Measurements from ENCODE around the gene ZBTB46.
"Not testable (repeated sequence)": the region's sequence is repeated elsewhere in the genome, so short reads cannot be mapped to it uniquely, and the experiment has no call there.

ZBTB46 gene

DNA sequence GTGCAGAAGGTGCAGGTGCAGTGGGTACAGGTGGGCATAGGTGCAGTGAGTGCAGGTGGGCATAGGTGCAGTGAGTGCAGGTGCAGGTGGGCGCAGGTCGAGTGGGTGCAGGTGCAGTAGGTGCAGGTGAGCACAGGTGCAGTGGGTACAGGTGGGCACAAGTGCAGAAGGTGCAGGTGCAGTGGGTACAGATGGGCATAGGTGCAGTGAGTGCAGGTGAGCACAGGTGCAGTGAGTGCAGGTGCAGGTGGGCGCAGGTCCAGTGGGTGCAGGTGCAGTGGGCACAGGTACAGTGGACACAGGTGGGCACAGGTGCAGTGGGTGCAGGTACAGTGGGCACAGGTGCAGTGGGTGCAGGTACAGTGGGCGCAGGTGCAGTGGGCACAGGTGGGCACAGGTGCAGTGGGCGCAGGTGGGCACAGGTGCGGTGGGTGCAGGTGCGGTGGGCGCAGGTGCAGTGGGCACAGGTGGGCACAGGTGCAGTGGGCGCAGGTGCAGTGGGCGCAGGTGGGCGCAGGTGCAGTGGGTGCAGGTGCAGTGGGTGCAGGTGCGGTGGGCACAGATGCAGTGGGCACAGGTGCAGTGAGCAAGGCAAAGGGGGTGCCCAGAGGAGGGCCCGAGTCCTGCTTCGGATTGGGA, 15.3 kb downstream of the ZBTB46 start:
- no peak for DNase-seq (ENCODE audit: low read depth in 2 of 2)

DNA sequence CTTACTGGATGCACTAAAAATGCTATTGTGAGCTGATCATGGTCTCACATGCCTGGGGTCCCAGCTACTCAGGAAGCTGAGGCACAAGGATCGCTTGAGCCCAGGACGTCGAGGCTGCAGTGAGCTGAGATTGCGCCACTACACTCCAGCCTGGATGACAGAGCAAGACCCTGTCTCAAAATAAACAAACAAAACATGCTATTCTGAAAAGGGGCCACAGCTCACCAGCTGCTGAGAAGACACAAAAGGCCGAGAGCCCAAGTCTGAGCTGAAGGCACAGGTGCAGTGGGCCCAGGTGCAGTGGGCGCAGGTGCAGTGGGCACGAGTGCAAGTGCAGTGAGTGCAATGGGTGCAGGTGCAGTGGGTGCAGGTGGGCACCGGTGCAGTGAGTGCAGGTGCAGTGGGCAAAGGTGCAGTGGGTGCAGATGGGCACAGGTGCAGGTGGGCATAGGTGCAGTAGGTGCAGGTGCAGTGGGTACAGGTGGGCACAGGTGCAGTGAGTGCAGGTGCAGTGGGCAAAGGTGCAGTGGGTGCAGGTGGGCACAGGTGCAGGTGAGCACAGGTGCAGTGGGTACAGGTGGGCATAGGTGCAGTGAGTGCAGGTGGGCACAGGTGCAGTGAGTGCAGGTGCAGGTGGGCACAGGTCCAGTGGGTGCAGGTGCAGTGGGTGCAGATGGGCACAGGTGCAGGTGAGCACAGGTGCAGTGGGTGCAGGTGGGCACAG, 16.0 kb downstream of the ZBTB46 start:
- no peak for DNase-seq (ENCODE audit: low read depth in 2 of 2)

GRCh38 chr20:63811491-63811875, 19.6 kb downstream of the ZBTB46 start:
- no peak for DNase-seq (ENCODE audit: low read depth in 2 of 2)

- DNase-seq (ENCODE audit: low read depth in 2 of 2) = no peak
Measured at GRCh38 chr20:63810730-63811490, 20.2 kb downstream of the ZBTB46 start.

GRCh38 chr20:63809856-63810255, 21.2 kb downstream of the ZBTB46 start:
- DNase-seq (ENCODE audit: low read depth in 2 of 2) = no peak

- no peak for DNase-seq (ENCODE audit: low read depth in 2 of 2)
Measured at GRCh38 chr20:63808964-63809674, 21.9 kb downstream of the ZBTB46 start.

DNA sequence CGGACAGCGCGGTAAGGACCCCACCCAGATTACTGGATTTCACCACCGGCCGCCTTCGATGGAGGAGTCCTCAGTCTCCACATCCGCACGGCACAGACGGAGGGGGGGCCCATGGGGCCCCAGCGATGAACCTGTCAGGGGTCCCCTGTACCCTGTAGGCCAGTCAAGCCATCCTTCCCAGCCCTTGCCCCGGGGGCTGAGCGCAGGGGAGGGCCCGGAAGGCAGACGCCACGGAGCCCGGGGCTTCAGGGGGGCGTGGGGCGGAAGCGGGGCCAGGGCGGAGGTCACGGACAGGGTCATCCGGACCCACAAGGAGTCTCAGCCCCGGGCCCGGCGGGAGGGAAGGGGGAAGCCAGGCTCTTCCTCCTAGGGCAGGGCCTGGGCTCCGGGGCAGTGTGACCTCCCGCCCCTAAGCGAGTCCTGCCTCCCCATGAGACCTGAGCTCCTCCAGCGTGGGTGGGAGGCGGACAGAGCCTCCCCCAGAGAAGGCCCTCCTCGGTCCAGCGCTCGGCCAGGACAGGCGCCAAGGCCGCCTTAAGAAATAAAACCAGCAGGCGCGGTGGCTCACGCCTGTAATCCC, 22.8 kb downstream of the ZBTB46 start:
- DNase-seq (ENCODE audit: low read depth in 2 of 2) = no peak

- no peak for DNase-seq (ENCODE audit: low read depth in 2 of 2)
Measured at GRCh38 chr20:63807654-63808053, 23.4 kb downstream of the ZBTB46 start.

- no peak for DNase-seq (ENCODE audit: low read depth in 2 of 2)
Measured at GRCh38 chr20:63804308-63804636, 26.8 kb downstream of the ZBTB46 start.

- no peak for DNase-seq (ENCODE audit: low read depth in 2 of 2)
Measured at GRCh38 chr20:63802469-63803240, 28.4 kb downstream of the ZBTB46 start.

DNA sequence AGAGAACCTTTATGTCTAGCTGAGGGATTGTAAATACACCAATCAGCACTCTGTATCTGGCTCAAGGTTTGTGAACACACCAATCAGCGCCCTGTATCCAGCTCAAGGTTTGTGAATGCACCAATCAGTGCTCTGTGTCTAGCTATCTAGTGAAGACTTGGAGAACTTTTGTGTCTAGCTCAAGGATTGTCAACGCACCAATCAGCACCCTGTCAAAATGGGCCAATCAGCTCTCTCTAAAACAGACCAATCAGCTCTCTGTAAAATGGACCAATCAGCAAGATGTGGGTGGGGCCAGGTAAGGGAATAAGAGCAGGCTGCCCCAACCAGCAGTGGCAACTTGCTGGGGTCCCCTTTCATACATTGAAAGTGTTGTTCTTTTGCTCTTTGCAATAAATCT, 29.9 kb downstream of the ZBTB46 start:
- not testable (repeated sequence) for DNase-seq (ENCODE audit: low read depth in 2 of 2)

- DNase-seq (ENCODE audit: low read depth in 2 of 2) = not testable (repeated sequence)
Measured at GRCh38 chr20:63800411-63800810, 30.7 kb downstream of the ZBTB46 start.

DNA sequence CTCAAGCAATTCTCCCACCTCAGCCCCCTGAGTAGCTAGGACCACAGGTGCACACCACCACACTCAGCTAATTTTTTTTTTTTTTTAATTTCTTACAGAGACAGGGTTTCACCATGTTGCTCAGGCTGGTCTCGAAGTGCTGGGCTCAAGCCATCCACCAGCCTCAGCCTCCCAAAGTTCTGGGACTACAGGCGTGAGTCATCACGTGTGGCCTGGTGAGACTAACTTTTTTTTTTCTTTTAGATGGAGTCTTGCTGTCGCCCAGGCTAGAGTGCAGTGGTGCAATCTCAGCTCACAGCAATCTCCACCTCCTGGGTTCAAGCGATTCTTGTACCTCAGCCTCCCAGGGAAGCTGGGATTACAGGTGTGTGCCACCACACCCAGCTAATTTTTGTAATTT, 31.9 kb downstream of the ZBTB46 start:
- not testable (repeated sequence) for DNase-seq (ENCODE audit: low read depth in 2 of 2)

- not testable (repeated sequence) for DNase-seq (ENCODE audit: low read depth in 2 of 2)
Measured at GRCh38 chr20:63797175-63797574, 33.9 kb downstream of the ZBTB46 start.

DNA sequence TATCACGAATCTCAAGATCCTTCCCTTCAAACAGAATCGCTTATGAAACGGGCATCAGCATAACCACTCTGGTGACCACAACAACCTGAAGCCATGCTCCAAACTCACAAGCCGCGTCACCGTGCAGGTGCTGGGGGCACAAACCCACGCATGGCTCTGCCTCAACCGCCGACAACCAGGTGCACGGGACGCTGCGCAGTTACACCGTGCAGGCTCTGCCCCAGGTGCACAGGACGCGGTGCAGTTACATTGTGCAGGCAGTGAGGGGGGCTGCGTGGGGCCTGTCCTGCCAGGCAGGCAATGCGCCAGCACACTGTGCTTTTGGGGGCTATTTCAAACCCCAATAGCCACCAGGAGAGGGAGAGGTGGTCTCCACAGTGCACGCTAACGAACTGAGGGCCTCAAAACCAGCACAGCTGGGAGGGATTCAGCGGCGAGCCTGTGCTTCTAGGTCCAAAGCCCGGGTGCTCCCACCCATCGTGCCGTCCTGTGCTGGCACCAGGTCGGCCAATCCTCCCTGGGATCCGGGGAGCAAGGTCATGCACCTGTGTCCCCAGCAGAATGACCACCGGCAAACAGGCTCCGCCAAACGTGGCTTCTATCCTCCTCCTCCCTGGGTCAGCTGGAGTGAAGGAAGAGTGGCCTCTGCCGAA, 35.8 kb downstream of the ZBTB46 start:
- DNase-seq (ENCODE audit: low read depth in 2 of 2) = no peak

DNA sequence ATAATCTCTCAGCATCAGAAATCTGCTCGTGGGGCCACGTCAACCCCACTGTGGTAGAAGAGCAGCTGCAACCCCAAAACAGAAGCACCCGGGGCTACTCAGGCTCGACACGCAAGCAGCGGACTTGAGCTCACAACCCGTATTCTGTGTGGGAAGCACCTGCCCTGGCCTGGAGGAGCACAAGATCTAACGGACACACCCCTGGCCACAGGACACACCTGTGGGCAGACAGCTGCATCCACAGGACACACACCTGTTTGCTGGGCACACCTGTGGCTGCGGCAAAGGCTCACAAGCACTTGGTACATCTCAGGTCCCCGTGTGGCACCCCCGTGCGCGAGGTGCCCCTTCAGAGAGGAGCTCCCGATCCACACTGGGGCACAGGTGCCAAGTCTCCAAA, 36.5 kb downstream of the ZBTB46 start:
- no peak for DNase-seq (ENCODE audit: low read depth in 2 of 2)

DNA sequence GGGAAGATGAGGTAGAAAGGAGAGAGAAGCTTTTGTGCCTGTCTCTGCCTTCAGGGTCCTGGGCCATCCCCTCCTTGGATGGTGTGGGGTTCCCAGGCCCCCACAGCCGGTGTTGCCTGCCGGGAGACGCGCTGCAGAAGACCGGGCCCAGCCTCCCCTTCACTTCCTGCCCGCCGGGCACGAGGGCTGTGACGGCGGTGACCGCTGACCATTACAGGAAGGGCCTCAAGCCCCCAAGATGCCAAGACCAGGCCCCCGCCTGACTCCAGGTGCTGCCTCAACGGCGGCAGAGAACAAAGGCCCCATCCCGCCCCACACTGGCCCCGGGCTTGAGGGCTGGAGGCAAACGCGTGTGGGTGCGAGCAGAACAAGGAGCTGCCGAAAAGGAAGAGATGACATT, 38.2 kb downstream of the ZBTB46 start:
- DNase-seq (ENCODE audit: low read depth in 2 of 2) = no peak

- DNase-seq (ENCODE audit: low read depth in 2 of 2) = no peak
Measured at GRCh38 chr20:63791497-63792156, 39.4 kb downstream of the ZBTB46 start.

DNA sequence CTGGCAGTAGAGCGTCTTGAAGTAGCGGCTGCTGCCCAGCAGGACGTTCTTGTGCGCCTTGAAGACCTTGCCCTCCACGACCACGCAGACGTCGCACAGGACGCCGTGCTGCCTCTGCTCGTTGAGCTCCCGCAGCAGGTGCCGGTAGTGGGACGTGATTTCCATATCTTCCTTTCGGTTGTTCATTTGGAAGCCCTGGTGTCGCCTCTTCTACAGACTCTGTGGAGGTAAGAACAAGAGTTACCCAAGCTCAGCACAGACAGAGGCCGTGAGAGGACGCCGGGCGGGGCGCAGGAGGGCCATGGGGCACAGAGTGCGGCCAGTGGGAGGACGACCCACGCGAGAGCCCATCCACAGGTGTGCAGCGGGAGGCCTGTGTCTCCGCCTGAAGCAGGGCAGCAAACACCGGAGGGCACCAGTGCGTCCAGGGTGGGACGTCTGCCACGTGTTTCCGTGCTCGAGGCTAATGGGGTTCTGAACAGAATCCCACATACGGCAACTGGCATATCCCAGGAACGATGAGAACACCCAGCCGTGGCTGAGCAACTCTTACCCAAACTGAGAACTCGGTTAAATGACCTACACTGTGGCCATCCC, 40.4 kb downstream of the ZBTB46 start:
- DNase-seq (ENCODE audit: low read depth in 2 of 2) = no peak

Data from stimulated activated CD8-positive, alpha-beta memory T cell treated with anti-CD3 and anti-CD28 coated beads, Interleukin-7, amount 100 ng/mL, for 4 hours (primary cell).